HG03135 (cell line): Measurements from ENCODE around the gene KCTD21.

Experiments
- ATAC-seq: cut with Tn5 transposase; IDR thresholded peaks from one replicate; pipeline ENCODE4 v1.9.1; 2021; ENCODE audit warnings: mild to moderate bottlenecking, moderate library complexity; ENCODE audit not compliant: unreplicated experiment

Gene KCTD21

DNA sequence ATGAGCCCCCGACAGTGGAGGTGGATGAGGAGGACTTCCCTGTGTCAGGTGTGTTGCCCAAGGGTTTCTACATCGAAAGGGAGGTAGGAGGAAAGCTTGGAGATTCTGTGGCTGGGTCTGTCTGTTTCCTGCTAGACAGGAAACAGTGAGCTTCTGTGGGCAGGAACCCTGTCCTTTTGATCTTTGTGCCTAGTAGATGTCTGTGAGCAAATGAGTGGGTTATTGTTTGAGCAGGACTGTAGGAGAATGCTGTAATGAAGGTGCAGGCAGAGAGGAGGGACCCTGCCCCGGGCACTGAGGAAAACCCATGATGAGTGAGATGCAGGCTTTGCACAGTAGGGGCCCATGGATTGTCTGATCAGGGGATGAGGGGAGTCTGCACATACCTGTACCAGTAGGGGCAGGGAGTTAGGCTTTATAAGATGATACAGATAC is 14.3 kb upstream of the KCTD21 start:
- ATAC-seq: no peak

DNA sequence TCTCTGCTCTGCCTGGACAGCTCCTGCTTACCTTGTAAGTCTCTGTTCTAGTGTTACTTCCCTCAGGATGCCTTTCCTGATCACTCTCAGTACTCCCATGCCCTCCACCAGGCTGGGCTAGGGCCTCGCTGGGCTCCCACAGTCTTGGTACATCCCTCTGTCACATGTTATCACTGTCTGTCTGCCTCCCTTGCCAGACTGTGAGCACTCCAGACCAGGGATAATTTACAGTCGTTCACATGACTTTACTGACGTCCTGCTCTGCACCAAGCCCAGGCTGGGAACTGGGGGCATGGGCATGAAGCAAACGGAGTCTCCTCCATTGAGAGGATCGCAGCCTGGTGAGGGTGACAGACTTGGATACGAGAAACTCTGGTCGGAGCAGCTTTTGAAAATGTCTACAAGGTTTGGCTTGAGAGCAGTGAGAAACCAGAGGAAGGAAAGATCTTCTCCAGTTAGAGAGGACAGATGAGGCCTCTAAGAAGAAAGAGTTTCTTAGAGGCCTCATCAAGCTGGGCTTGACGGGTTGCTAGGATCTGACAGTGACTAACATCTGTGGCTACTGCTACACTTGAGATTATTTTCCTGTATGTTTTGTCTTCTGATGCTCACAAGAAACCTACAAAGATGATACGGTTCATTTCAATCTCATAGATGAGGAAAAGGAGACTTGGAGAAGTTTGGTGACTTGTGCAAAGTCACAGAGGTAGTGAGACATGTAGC is 12.8 kb upstream of the KCTD21 start:
- ATAC-seq: no peak

DNA sequence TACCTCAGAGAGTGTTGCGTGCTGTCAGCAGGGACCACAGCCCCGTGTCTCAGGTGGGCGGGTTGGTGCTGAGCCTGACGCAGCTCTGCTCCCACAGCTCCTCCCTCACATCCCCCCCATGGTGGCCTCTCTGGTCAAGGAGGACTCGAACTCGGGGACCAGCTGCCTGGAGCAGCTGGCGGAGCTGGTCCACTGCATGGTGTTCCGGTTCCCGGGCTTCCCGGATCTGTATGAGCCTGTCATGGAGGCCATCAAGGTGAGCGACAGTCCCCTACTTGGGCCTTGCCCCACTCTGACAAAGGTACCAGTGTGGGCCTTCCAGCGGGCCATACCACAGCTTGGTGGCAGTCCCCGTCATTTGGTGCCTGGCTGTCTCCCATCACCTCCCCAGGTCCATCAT is 12.1 kb upstream of the KCTD21 start:
- no peak for ATAC-seq

DNA sequence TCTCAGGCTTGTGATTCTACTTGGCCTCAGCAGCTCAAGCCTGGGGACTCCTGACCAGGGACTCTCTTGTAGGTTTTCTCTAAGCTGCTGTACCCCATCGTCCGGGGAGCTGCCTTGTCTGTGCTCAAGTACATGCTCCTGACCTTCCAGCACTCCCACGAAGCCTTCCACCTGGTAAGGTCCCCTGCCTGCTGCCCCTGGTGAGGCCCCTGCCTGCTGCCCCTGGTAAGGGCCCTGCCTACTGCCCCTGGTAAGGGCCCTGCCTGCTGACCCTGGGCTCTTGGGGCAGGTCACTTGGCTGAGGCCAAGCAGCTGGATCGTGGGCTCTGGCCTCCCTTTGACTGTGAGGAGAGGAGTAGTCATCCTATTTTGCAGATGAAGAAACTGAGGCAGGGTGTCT is 11.6 kb upstream of the KCTD21 start:
- no peak for ATAC-seq

DNA sequence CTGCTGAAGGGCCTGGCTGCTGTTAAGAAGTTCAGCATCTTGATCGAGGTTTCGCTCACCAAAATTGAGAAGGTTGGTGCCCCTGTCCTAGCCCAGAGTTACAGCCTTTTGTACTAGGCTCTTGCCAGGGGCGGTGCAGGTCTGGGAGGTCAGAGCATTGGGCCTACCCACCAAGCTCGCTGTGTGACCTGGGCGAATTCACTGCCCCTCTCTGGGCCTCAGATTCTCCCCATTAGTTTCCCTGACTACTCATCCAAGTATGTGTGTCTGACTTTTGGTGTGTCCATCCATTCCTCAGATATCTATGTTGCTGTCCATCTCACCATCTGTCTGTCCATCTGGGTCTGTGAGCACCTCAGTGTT is 11.2 kb upstream of the KCTD21 start:
- ATAC-seq: no peak

DNA sequence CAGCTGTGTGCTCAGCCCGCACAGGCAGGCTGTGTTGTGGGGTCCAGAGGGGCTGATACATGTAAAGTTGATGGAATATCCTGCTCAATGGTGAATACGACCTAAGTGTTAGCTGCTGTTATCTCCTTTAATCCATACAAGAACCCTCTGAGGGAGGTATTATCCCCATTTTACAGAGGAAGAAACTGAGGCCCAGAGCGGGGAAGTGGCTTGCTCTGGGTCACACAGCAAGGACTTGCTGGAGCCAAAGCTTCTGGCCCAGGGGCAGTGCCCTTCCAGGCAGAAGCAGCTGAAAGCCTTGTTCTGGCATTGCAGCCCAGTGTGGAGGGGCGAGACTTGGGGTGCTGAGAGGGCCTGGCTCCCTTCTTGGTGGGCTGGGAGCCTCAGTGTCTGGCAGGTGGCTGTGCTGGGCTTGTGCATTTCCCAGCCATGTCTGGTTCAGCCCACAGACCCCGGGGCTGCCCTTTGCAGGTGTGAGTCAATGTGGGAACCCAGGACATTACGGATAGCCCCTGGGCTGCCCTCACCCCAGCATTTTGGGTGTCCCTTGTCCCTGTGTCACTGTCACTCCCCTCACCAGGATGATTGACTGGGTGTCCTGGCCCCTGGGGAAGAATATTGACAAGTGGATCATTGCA is 10.7 kb upstream of the KCTD21 start:
- no peak for ATAC-seq

DNA sequence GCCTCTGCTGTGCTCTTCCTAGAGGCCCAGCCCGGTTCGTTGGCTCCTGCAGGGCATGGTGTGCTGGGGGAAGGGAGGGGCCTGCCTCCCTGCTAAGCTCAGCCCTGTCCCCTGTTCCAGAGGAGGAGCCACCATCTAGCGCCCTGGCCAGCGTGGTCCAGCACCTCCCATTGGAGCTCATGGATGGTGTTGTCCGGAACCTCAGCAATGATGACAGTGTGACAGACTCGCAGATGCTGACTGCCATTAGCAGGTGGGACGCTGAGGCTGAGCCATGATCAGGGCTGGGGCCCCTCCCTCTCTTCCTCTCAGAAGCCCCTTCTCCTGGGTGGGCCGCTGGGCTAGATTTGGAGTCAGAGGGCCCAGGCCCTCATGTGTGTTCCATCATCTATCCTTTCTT is 9.4 kb upstream of the KCTD21 start:
- no peak for ATAC-seq

DNA sequence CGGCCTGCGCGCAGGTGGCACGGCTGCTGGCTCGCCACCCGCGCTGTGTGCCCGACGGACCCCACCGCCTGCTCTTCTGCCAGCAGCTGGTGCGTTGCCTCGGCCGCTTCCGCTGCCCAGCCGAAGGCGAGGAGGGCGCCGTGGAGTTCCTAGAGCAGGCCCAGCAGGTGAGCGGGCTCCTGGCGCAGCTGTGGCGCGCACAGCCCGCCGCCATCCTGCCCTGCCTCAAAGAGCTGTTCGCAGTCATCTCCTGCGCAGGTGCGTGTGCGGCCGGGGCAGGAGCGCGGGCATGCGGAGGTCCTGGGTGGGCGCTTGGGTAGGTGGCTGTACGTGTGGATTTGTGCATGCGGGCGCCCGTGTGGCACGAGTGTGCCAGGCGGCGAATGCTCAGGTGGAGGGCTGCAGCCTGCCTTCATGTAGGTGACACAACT is 8.2 kb upstream of the KCTD21 start:
- ATAC-seq: no peak

DNA sequence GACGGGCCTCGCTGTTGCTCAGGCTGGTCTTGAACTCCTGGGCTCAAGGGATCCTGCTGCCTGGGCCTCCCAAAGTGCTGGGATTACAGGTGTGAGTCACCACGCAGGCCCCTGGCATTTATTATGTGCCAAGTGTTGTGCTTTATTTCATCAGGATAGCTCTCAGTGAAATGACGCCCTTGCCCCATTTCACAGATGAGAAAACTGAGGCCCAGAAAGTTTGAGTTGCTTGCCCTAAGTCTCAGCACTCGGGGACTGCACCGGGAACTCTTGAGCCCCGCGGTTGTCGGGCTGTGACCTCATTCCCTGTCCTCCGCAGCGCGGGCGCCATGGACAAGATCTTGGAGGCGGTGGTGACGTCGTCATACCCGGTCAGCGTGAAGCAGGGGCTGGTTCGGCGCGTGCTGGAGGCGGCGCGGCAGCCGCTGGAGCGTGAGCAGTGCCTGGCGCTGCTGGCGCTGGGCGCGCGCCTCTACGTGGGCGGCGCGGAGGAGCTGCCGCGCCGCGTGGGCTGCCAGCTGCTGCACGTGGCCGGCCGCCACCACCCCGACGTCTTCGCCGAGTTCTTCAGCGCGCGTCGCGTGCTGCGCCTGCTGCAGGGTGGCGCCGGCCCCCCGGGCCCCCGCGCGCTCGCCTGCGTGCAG is 7.6 kb upstream of the KCTD21 start:
- no peak for ATAC-seq

DNA sequence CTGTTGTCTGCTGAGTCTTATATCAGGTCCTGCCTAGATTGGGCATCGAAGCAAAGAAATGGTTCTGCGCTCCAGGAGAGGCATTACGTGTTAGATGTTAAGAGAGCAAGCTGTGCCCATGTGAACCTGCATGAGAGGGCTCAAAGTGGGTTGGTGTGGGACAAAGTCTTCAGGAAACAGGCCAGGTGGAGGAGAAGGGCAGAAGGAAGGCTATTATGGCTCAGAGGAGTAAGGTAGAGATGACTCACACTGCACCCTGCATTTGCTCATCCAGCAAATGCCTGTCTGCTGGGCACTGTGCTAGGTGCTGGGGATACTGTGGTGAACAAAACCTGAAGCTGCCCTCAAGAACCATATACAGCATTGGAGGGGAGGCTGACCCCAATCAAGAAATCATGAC is 6.1 kb upstream of the KCTD21 start:
- ATAC-seq: no peak

DNA sequence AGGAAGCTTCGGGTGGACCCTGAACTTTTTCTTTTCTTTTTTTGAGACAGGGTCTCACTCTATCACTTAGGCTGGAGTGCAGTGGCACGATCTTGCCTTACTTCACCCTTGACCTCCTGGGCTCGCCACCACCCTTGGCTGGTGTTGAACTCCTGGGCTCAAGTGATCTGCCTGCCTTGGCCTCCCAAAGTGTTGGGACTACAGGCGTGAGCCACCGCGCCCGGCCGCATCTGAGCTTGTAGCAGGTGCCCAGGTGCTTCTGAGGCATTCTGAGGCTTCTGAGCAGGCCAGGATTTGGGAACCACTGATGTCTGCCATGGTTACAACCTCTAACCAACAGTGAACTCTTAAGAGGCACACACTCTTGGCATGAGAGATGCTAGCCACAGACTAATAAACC is 5.4 kb upstream of the KCTD21 start:
- no peak for ATAC-seq

DNA sequence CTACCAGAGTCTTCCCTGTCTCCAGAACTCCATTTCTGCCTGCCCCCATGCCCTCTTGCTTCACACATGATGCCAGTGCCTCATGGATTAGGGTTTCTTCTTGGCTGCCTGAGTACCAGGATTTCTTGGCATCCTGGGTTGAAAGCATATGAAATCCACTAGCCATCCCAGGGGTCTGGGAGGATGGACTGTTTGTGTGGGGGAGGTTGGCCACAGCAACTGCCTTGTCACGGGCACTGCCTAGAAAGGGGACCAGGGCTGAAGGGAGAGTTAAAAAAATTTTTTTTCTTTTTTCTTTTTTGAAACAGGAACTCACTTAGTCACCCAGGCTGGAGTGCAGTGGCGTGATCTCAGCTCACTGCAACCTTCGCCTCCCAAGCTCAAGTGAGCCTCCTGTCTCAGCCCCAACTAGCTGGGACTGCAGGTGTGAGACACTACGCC is 4.5 kb upstream of the KCTD21 start:
- ATAC-seq: no peak

DNA sequence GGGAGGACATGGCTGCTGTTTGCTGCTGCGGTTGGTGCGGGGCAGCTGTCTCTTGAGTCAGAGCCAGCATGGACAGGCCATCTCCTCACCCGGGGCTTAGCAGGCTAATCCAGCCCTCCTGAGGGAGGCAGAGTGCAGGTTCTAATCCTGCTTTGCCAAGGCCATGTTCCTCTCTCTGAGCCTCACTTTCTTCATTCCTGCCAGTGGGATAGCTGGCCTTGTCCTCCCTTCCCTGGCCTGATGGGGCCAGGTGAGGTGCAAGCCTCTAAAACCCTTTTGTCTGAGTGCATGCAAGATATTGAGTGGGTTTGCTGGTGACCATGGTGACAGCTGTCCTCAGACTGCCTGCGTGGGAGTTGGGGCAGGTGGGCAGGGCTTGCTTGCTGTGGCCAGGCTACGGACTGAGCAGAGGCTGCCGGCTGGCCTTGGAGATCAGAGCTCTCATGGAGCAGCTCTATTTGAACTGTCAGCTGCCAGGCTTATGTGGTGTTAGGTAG is 3.8 kb upstream of the KCTD21 start:
- no peak for ATAC-seq

DNA sequence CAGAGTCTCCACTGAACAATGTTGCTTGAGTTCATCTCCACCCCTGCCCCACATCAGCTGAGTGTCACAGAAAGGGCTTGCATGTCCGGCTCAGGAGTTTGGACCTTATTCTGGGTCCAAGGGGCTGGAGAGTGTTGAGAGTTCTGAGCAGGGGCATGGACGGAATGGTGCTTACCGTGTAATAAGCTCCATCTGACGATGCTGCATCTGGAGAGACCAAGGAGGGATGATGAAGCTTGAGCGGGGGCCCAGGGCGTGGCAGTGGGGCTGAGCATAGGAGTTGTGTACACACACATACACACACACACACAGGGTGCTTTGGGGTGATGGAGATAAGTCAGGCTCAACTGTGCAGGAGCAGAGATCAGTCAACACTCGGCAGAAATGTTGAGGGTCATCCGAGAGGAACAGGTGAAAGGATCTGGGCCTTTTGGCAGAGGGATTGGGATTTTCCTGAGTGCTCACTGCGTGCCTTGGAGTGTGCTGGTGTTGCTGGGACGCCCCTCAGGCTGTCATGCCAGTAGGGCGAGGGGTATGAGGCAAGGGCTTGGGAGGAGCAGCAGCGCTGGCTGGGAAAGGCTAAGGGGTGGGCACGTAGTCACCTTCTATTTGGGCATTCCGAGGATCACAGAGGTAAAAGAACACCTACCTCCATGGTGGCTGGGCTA is 2.6 kb upstream of the KCTD21 start:
- no peak for ATAC-seq

DNA sequence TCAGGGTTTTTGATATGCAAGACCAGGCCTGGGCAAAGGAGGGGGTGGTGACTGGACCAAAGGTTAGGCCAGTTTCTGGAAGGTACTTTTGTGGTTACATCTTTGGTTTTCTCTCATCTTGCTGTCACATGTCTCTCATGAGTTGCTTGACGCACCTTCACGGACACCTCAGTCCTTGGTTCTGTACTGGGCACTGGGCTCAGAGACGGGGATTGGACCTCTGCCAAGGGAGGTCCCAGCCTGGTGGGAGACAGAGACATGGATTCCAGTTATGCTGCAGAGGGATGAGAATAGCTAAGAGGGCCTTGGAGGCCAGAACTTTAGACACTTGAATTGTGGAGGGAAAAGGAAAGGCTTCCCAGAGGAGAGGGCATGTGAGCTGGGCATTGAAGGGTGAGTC is 1.9 kb upstream of the KCTD21 start:
- ATAC-seq: no peak

DNA sequence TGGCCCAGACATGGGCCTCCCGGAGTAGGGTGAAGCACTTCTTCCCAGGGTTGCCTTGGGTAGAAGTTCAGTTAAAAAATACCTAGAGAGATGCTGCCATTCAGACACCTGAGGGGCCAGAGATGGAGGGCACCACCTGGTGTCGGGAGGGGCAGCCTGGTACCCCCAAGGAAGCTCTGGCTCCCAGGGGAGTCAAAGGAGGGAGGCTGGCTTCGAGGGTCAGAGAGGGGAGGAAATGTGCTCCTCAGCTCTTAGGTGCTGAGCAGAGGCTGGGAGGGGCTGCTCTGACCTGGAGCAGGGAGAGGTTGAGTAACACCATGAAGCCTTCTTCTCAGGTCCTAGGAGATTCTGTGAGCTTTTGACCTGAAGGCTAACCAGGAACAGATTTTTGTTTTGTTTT is 1.4 kb upstream of the KCTD21 start:
- no peak for ATAC-seq

DNA sequence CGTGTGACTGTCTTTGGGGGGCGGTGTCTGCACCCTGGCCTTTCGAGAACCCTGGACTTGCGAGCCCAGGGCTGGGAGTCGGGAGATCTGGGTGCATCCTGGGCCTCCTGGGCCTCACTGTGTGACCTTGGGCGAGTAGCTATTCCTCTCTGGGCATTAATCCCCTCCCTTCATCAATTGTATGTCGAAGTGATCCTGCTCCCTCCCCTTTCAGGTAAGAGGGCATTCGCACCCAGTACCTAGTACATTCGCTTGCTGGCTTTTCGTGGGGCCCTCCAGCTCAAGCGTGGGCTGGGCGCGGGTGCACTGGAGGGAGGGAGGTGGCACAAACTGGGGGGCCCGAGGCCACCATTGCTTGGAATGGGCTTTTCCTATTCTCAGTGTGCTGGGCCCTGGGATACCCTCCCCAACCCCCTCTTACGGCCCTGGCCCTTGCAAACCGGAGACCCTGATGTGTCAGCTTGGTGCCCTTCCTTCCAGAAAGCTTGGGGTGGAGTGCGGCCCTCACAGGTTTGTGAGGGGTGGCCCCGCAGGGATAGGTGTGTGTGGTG is 823 bp upstream of the KCTD21 start:
- ATAC-seq: no peak

DNA sequence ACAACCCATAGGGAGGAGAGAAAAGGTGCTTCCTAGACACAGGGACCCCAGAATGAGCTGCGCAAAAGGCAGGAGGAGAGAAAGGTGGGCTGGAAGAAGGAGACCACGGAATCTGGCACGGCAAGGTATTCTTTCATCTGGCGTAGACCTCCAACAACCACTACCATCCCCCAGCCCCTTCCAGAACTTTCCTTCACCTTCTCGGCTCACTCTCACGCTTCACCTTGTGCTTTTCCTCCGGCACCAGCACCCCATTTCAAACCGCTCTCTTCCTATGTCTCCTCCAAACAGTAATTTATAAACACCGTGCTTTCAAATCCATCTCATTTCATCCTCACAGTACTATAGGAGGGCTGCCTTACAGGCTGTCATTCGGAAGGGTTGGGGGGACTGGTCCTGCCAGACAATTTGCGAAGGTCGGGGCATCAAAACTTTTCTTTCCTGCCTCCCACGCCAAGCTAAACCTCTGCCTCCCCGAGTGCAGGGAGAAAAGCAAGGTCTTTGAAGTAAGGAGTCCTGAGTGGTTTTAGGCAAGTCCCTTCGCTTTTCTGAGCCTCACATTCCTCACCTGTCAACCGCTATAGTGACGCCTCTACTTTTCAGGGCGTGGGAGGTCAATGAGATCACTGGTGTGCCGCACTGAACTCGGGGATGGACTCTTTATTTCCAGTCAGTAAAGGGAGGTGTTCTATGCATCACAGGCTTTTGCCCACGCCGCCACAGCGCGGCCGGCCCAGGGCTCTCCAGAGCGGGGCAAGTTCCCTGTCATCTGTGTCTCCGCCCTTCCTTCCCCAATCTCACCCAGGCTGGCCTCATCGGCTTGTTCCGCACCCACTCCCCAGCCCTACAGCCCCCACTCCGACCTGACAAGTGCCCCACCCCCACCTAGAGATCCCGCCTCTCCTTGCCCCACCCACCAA is 800 bp downstream of the KCTD21 start:
- peak; percentile 11 for ATAC-seq

DNA sequence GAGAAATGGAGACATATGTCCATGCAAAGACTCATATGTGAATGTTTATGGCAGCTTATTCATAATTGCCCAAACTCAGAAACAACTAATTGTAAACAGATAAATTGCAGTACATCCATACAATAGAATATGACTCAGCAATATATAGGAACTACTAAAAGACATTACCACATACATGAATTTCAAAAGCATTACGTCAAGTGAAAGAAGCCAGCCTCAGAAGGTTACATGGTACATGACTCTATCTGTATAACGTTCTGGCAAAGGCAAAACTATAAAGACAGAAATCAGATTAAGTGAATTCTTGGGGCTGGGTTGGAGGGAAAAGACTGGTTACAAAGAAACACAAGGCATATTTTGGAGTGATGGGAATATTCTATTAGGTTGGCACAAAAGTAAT is 7.2 kb downstream of the KCTD21 start:
- no peak for ATAC-seq

DNA sequence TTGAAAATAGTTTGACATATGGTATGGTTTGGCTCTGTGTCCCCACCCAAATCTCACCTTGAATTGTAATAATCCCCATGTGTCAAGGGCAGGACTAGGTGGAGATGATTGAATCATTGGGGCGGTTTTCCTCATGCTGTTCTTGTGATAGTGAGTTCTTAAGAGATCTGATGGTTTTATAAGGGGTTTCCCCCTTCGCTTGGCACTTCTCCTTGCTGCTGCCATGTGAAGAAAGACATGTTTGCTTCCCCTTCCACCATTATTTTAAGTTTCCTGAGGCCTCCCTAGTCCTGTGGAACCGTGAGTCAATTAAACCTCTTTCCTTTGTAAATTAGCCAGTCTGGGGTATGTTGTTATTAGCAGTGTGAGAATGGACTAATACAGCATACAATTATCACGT is 7.7 kb downstream of the KCTD21 start:
- no peak for ATAC-seq
